HG03558 (cell line): ENCODE results near the gene PAN3.
"Not testable (repeated sequence)": the region's sequence is repeated elsewhere in the genome, so short reads cannot be mapped to it uniquely, and the experiment has no call there.

Source experiments
- ATAC-seq: cut with Tn5 transposase; IDR thresholded peaks from one replicate; pipeline ENCODE4 v1.9.1; 2021; ENCODE audit warnings: moderate number of reproducible peaks; ENCODE audit not compliant: unreplicated experiment; ENCODE audit errors: extremely low read depth

The PAN3 gene

GRCh38 chr13:28129911-28130693, 8.2 kb upstream of the PAN3 start:
- no peak for ATAC-seq

GRCh38 chr13:28131646-28132045, 6.7 kb upstream of the PAN3 start:
- ATAC-seq = no peak

GRCh38 chr13:28136916-28137315, 1.4 kb upstream of the PAN3 start:
- no peak for ATAC-seq

GRCh38 chr13:28137596-28137995, 749 bp upstream of the PAN3 start:
- ATAC-seq = no peak

GRCh38 chr13:28138756-28139470, 568 bp downstream of the PAN3 start:
- no peak for ATAC-seq

GRCh38 chr13:28140433-28141125, 2.2 kb downstream of the PAN3 start:
- no peak for ATAC-seq

- not testable (repeated sequence) for ATAC-seq
These were observed 3.2 kb downstream of the PAN3 start for GRCh38 chr13:28141542-28141941.

- ATAC-seq = no peak
These were observed 6.7 kb downstream of the PAN3 start for GRCh38 chr13:28145049-28145448.

- no peak for ATAC-seq
These were observed 9.2 kb downstream of the PAN3 start for GRCh38 chr13:28147495-28147894.

- no peak for ATAC-seq
These were observed 20.7 kb downstream of the PAN3 start for GRCh38 chr13:28159057-28159456.

GRCh38 chr13:28161370-28161769, 23.0 kb downstream of the PAN3 start:
- ATAC-seq = no peak

- ATAC-seq = no peak
These were observed 25.2 kb downstream of the PAN3 start for GRCh38 chr13:28163587-28163986.

- ATAC-seq = no peak
These were observed 27.9 kb downstream of the PAN3 start for GRCh38 chr13:28166257-28166656.

- no peak for ATAC-seq
These were observed 32.9 kb downstream of the PAN3 start for GRCh38 chr13:28171266-28171665.

GRCh38 chr13:28172947-28173346, 34.6 kb downstream of the PAN3 start:
- ATAC-seq = no peak

- ATAC-seq = no peak
These were observed 35.4 kb downstream of the PAN3 start for GRCh38 chr13:28173793-28174192.

- no peak for ATAC-seq
These were observed 39.0 kb downstream of the PAN3 start for GRCh38 chr13:28177327-28177726.

GRCh38 chr13:28177877-28178276, 39.5 kb downstream of the PAN3 start:
- ATAC-seq = no peak

- ATAC-seq = no peak
These were observed 41.6 kb downstream of the PAN3 start for GRCh38 chr13:28179974-28180373.

- ATAC-seq = no peak
These were observed 43.1 kb downstream of the PAN3 start for GRCh38 chr13:28181413-28181812.

GRCh38 chr13:28185256-28185655, 46.9 kb downstream of the PAN3 start:
- ATAC-seq = no peak
